HG03064 (cell line): ENCODE results near the gene SEMA7A.
"Not testable (repeated sequence)": the region's sequence is repeated elsewhere in the genome, so short reads cannot be mapped to it uniquely, and the experiment has no call there.

ENCODE experiments used
- ATAC-seq: cut with Tn5 transposase; IDR thresholded peaks from one replicate; pipeline ENCODE4 v1.9.1; 2021; ENCODE audit warnings: low read depth; ENCODE audit not compliant: unreplicated experiment

The SEMA7A gene, protein sequence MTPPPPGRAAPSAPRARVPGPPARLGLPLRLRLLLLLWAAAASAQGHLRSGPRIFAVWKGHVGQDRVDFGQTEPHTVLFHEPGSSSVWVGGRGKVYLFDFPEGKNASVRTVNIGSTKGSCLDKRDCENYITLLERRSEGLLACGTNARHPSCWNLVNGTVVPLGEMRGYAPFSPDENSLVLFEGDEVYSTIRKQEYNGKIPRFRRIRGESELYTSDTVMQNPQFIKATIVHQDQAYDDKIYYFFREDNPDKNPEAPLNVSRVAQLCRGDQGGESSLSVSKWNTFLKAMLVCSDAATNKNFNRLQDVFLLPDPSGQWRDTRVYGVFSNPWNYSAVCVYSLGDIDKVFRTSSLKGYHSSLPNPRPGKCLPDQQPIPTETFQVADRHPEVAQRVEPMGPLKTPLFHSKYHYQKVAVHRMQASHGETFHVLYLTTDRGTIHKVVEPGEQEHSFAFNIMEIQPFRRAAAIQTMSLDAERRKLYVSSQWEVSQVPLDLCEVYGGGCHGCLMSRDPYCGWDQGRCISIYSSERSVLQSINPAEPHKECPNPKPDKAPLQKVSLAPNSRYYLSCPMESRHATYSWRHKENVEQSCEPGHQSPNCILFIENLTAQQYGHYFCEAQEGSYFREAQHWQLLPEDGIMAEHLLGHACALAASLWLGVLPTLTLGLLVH

GRCh38 chr15:74433592-74434262 lies at the start of gene SEMA7A:
Gene SEMA7A, minus strand, starts transcription at chr15:74433958. Its CDS starts 40 bp downstream, at chr15:74433918.
- ATAC-seq = peak; percentile 65

DNA sequence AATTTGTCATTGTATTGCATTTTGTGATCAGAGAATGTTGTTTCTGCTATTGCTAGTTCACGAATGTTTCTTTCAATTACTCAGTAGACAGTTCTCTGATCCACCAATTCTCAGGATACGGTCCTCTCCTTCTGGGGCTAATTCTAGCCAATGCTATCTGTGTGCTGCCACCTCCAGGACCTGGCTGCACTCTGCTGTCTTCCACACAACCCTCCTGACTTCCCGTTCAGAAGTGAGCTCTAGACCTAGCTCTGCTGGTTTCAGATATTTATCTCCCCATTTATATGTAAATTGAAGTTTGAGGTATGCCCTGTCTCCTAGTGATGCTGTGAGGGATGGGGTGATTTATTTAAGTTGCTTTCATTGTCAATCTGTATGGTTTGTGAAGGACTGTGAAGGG lies 48.9 kb upstream of the SEMA7A start:
- no peak for ATAC-seq

GRCh38 chr15:74480364-74480763 lies 46.6 kb upstream of the SEMA7A start:
- not testable (repeated sequence) for ATAC-seq

GRCh38 chr15:74471621-74472020 lies 37.9 kb upstream of the SEMA7A start:
- not testable (repeated sequence) for ATAC-seq

DNA sequence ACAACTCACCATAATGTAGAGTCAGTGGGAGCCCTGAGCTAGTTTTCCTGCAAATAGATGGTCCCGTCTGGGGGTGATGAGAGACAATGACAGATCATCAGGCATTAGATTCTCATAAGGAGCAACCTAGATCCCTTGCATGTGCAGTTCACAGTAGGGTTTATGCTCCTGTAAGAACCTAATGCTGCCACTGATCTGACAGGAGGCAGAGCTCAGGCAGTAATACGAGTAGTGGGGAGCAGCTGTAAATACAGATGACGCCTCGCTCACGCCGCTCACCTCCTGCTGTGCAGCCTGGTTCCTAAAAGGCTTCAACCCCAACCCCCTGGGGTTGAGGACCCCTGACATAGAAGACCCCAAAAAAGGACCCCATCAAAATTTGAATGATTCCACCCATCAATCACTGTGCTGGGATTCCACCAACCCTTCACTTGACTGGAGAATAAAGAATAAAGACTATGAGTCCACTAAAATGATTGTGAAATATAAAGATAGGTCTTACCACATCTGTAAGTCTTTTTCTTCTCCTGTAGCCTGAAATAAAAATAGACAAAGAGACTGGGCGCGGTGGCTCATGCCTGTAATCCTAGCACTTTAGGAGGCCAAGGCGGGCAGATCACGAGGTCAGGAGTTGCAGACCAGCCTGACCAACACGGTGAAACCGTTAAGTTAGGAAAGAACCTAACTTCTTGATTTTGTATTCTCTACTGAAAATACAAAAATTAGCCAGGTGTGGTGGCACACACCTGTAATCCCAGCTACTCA lies 37.1 kb upstream of the SEMA7A start:
- ATAC-seq = no peak

- ATAC-seq = no peak
Measured at GRCh38 chr15:74468341-74469032, 34.7 kb upstream of the SEMA7A start.

GRCh38 chr15:74466570-74466969 lies 32.8 kb upstream of the SEMA7A start:
- ATAC-seq = no peak

DNA sequence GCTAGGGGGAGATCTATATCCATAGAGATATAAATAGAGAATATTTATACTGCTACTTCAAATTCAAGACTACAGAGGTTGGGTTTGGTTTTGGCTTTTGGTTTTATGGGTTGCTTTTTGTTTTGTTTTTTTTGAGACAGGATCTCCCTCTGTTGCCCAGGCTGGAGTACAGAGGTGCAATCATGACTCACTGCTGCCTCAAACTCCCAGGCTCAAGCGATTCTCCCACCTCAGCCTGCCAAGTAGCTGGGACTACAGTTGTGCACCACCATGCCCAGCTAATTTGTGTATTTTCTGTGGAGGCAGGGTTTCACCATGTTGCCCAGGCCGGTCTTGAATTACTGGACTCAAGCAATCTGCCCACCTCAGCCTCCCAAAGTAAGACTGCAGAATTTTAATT lies 31.1 kb upstream of the SEMA7A start:
- ATAC-seq = no peak

DNA sequence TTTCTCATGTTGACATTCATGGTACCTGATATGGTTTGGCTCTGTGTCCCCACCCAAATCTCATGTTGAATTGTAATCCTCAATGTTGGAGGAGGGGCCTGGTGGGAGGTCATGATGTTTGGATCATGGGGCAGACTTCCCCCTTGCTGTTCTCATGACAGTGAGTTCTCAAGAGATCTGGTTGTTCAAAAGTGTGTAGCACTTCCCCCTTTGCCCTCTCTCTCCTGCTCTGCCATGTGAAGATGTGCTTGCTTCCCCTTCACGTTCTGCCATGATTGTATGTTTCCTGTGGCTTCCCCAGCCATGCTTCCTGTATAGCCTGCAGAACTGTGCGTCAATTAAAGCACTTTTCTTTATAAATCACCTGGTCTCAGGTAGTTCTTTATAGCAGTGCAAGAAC lies 30.5 kb upstream of the SEMA7A start:
- ATAC-seq = no peak

DNA sequence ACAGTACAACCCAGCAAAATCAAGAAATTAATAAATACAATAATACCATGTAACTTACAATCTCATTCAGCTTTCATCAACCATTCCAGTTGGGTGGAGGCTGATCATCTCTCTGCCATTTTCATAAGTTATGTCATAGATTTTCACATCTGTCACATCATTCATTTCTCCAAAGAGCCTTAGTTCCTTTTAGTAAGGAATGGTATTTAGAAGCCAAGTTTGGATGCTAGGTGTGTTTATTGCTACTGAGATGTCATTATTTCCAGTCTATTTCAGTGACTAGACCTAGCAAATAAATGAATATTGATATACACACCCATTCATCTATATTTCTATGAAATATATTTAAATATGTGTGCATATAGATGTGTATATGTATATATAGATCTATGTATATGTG lies 29.9 kb upstream of the SEMA7A start:
- no peak for ATAC-seq

- no peak for ATAC-seq
Measured at GRCh38 chr15:74461847-74462511, 28.2 kb upstream of the SEMA7A start.

GRCh38 chr15:74460871-74461846 lies 27.4 kb upstream of the SEMA7A start, which contains the start of gene UBL7:
Gene UBL7, minus strand, starts transcription at chr15:74461160. Its CDS starts 2,293 bp downstream, at chr15:74458867.
- ATAC-seq = peak; percentile 79

DNA sequence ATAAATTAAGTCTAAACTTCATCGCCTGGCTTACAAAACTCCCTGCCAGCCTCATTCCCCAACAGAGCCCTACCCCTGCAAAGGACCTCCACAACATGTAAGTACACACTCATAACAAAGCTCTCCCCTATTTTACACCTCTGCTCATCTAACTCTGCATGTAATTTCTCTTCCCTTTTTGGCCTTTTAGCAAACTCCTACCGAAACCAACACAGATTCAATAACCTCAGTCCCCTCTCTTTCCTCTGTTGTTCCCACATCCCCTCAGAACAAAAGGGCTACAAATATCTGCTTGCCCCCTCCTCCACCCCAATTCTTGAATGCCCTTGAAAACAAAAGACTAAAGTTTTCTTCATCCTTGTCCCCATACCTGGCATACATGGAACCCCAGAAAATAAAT lies 26.5 kb upstream of the SEMA7A start:
- ATAC-seq = peak; percentile 27

- ATAC-seq = not testable (repeated sequence)
Measured at GRCh38 chr15:74459798-74460197, 26.0 kb upstream of the SEMA7A start.

DNA sequence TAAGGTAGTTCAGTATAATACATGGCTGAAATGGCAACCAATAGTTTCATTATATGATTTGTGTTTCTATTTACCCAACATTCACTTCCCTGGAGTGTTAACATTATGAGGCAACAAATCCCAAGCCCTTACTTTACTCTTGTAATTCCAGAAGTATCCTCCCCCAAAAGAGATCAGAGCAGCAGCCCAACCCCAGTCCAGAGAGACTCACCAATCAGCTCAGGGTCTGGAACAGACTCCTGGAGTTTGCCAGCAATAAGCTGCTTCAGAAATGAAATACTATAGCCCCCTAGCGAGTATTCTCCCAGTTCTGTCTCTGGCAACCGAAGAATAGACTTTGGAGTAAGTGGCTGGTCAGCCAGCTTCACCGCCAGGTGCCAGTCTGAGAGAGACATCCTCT lies 24.7 kb upstream of the SEMA7A start:
- ATAC-seq = no peak

GRCh38 chr15:74457036-74457435 lies 23.3 kb upstream of the SEMA7A start:
- not testable (repeated sequence) for ATAC-seq

DNA sequence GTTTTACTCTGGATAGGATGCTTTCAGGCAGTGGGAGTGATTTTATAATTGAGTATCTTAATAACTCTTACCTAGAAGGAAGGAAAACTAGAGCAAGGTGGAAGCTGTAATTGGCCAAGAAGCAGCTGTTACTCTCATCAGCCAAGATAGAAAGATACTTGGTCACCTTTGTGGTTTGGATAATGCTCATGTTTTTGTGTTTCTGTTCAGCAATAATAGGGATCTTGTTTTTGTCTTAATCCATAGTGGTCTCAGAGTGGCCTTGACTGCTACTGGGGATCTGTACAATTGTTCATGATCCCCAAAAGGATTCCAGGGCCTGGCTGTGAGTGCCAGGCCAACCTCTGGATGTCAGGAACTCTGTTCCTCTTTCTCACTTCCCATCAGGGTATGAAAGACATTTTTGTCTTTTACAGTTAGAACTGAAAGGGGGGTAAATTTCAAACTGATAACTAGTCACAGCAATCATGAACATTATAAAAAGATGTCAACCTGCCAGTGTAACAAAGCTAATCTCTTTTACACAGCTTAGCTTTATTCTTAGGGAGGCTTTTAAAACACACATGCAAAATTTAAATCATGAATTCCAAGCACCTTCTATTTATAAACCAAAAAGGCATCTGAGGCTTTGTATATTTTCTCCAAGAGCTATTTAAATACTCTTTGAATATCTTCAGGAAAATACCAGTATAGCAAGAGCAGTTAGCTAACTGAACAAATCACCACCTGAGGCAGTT lies 21.2 kb upstream of the SEMA7A start:
- ATAC-seq = no peak
